CD4-positive, CD25-positive, alpha-beta regulatory T cell (primary cell): ENCODE results near the gene ORM2. TPM values are rescaled to one million over a fixed set of nuclear protein-coding genes. Genes with fewer than 3 reads are reported as not detected.

Experiments used
- ATAC-seq, 2 donors: fragments of 150-1000 bp; cut with Tn5 transposase; one replicate each; pipeline ENCODE4 v1.10.0; 2021; ENCODE audit warnings: low read depth in 2 of 2, moderate number of reproducible peaks in 2 of 2, moderate library complexity in 1 of 2
- DNase-seq, 3 donors: peaks; one replicate each; pipeline versions ENCODE4 v3.0.0 to v3.0.0-alpha.2; 2012 to 2022; ENCODE audit warnings: mixed read lengths in 1 of 3
- H3K27ac ChIP-seq: one replicate; pipeline ENCODE4 v1.7.0; 2013; ENCODE audit warnings: mild to moderate bottlenecking, low read length; ENCODE audit not compliant: insufficient read depth, poor library complexity, severe bottlenecking
- H3K27me3 ChIP-seq: one replicate; pipeline ENCODE4 v1.7.0; 2013; ENCODE audit warnings: low read length; ENCODE audit not compliant: control insufficient read depth, insufficient read depth
- H3K36me3 ChIP-seq: one replicate; pipeline ENCODE4 v1.7.0; 2013; ENCODE audit warnings: mild to moderate bottlenecking, low read length, moderate library complexity; ENCODE audit not compliant: control insufficient read depth, insufficient read depth
- H3K4me1 ChIP-seq: 2 replicates; pipeline ENCODE4 v1.7.0; 2013; ENCODE audit warnings: mild to moderate bottlenecking, low read length; ENCODE audit not compliant: insufficient read depth, control insufficient read depth, poor library complexity, severe bottlenecking
- H3K4me3 ChIP-seq: one replicate; pipeline ENCODE4 v1.7.0; 2013; ENCODE audit warnings: low read depth, mild to moderate bottlenecking, low read length, moderate library complexity
- H3K9me3 ChIP-seq, 2 experiments: 1 replicate in 1 of 2; 2 replicates in 1 of 2; pipeline ENCODE4 v1.7.0; 2013; ENCODE audit warnings: low read length in 2 of 2, mild to moderate bottlenecking in 1 of 2, moderate library complexity in 1 of 2; ENCODE audit not compliant: control insufficient read depth in 2 of 2
- H3K27ac Mint-ChIP-seq, 3 donors: one replicate each; pipeline ENCODE4 v1.8.0; 2020 to 2022; ENCODE audit warnings: mild to moderate bottlenecking in 3 of 3, mixed read lengths in 3 of 3, moderate library complexity in 2 of 3
- H3K27me3 Mint-ChIP-seq: one replicate; pipeline ENCODE4 v1.8.0; 2022; ENCODE audit warnings: mild to moderate bottlenecking, mixed read lengths
- H3K36me3 Mint-ChIP-seq: one replicate; pipeline ENCODE4 v1.8.0; 2020; ENCODE audit warnings: mixed read lengths
- H3K4me1 Mint-ChIP-seq, 4 donors: one replicate each; pipeline ENCODE4 v1.8.0; 2020 to 2022; ENCODE audit warnings: mixed read lengths in 4 of 4, mild to moderate bottlenecking in 1 of 4
- H3K4me3 Mint-ChIP-seq, 4 donors: one replicate each; pipeline ENCODE4 v1.8.0; 2020 to 2022; ENCODE audit warnings: mild to moderate bottlenecking in 4 of 4, mixed read lengths in 4 of 4, moderate library complexity in 3 of 4
- H3K9me3 Mint-ChIP-seq, 7 donors: one replicate each; pipeline ENCODE4 v1.8.0; 2020 to 2022; ENCODE audit warnings: mixed read lengths in 7 of 7, mild to moderate bottlenecking in 3 of 7, moderate library complexity in 2 of 7
- polyA plus RNA-seq, 4 donors: library from polyadenylated mRNA; unstranded; fragments of 300-500 nt; fragmentation: Illumina TruSeq; gene quantifications; one replicate each; pipeline ENCODE4 v1.2.3, GENCODE V29; 2021
- total RNA-seq: library from RNA; stranded (reverse); gene quantifications from one replicate; pipeline ENCODE4 v1.2.3, GENCODE V29; 2022

The ORM2 gene
- total and polyA plus RNA-seq, 5 donors from 2014 or later = not detected

DNA sequence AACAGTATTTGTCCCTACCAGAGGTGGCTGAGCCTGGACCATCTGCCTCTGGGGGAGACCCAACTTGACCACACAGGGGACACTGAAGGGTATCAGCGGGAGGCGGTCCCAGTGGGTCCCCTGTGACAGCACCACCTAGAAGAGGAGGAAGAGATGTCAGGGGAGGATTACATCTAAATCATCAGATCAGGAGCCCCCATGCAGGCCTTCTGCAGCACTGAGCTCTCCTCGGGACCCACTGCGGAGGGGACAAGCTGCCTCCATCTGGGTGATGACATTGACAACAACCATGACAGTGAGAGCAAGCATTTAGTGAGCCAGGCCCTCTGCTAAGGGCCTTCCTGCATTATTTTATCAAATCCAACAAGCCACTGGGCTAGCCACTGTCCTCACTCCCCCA lies 12.3 kb downstream of the ORM2 start:
- DNase-seq (no peak), ATAC-seq (no peak)
- Histone ChIP-seq H3K27me3 (no peaks in the 10 kb centered on the region), H3K36me3 (peaks cover 99% of the 10 kb centered on the region), H3K27ac (no peak overlapping the region), H3K9me3 (no peaks in the 10 kb centered on the region), H3K4me3 (no peak overlapping the region), H3K4me1 (no peaks in the 10 kb centered on the region)
- Mint-ChIP-seq H3K27me3 (peaks cover 4% of the 10 kb centered on the region), H3K4me3 (no peak overlapping the region), H3K27ac (peak overlapping the region in 1 of 3 donors; percentile 69), H3K4me1 (peaks cover 4 to 25% (median 8%) of the 10 kb centered on the region in 4 donors), H3K36me3 (peaks cover 57% of the 10 kb centered on the region), H3K9me3 (no peaks in the 10 kb centered on the region)

GRCh38 chr9:114342755-114343440 lies 13.2 kb downstream of the ORM2 start:
- Histone ChIP-seq H3K9me3 (no peaks in the 10 kb centered on the region), H3K4me3 (no peak overlapping the region), H3K4me1 (no peaks in the 10 kb centered on the region), H3K27ac (no peak overlapping the region), H3K27me3 (no peaks in the 10 kb centered on the region), H3K36me3 (peaks cover 98% of the 10 kb centered on the region)
- Mint-ChIP-seq H3K36me3 (peaks cover 49% of the 10 kb centered on the region), H3K27me3 (peaks cover 4% of the 10 kb centered on the region), H3K4me3 (no peak overlapping the region), H3K27ac (no peak overlapping the region), H3K4me1 (peaks cover 4 to 24% (median 8%) of the 10 kb centered on the region in 4 donors), H3K9me3 (no peaks in the 10 kb centered on the region)
- DNase-seq = no peak
- ATAC-seq = no peak

DNA sequence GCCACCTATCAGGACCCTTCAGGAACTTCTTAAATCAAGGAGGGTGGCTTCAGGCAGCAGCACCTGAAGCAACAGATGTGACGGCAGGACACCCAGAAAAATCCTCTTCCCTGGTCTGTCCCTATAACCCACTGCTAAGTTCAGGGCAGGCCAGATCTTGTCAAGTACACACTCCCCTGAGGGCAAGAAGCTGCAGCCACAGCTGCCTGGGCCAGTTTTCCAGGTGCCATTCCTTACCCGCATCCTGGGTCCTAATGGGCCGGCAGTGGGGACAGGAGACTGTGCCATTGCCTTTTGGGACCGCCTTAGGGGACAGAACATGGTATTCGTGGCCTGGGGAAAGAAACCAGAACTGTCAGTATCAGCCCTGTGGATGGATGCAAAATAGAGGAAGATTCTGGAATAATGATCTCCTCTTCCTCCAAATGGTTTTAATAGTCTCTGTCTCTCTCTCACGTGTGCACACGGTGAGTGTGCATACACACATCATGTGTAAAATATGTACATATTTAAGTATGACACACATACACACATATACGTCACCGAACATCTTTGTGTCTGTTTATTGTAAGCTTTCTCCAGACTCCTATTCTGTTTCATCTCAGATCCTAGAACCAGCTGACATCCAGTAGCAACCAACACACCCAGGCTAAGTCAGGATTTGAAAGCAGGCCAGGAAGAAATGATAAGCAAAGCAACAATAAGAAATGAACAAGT lies 14.0 kb downstream of the ORM2 start:
- Histone ChIP-seq H3K27me3 (no peaks in the 10 kb centered on the region), H3K9me3 (no peaks in the 10 kb centered on the region), H3K36me3 (peaks cover 98% of the 10 kb centered on the region), H3K4me3 (no peak overlapping the region), H3K27ac (no peak overlapping the region), H3K4me1 (peaks cover 5% of the 10 kb centered on the region)
- H3K4me1 Mint-ChIP-seq = peaks cover 4 to 31% (median 8%) of the 10 kb centered on the region in 4 donors
- peak overlapping the region in 2 of 3 donors; percentile 5 to 28 for H3K27ac Mint-ChIP-seq
- DNase-seq = no peak
- peaks cover 4% of the 10 kb centered on the region for H3K27me3 Mint-ChIP-seq
- peaks cover 53% of the 10 kb centered on the region for H3K36me3 Mint-ChIP-seq
- ATAC-seq = no peak
- H3K9me3 Mint-ChIP-seq = no peaks in the 10 kb centered on the region
- no peak overlapping the region for H3K4me3 Mint-ChIP-seq

GRCh38 chr9:114344188-114344566 lies 14.5 kb downstream of the ORM2 start:
- no peak for ATAC-seq
- H3K27me3 ChIP-seq = no peaks in the 10 kb centered on the region
- no peak overlapping the region for H3K27ac ChIP-seq
- no peaks in the 10 kb centered on the region for H3K9me3 Mint-ChIP-seq
- H3K36me3 Mint-ChIP-seq = peaks cover 52% of the 10 kb centered on the region
- H3K4me1 ChIP-seq = peaks cover 11% of the 10 kb centered on the region
- no peaks in the 10 kb centered on the region for H3K9me3 ChIP-seq
- no peak overlapping the region for H3K4me3 ChIP-seq
- no peak overlapping the region for H3K4me3 Mint-ChIP-seq
- no peak for DNase-seq
- H3K27me3 Mint-ChIP-seq = peaks cover 1% of the 10 kb centered on the region
- H3K36me3 ChIP-seq = peaks cover 98% of the 10 kb centered on the region
- H3K4me1 Mint-ChIP-seq = peaks cover under 1 to 32% (median 10%) of the 10 kb centered on the region in 4 donors
- peak overlapping the region; percentile 5 to 82 (median 28) for H3K27ac Mint-ChIP-seq

DNA sequence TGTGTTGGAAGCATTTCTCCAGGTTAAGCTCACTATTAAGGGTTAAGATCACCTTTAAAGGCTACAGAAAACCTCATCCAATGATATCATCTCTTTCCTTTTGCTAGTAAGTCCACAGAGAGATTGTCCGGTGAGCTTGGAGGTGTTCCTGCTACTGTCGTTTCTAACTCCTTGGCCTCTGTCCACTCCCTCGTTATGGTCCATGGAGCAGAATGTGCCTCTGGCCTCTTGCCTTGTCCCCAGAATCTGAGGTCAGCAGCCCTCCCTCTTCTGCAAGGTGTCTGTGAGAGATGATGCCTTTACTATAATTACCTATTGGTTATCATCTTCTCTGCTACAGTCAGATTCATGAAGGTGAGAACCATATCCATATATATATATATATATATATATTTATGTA lies 15.0 kb downstream of the ORM2 start:
- Mint-ChIP-seq H3K4me3 (no peak overlapping the region), H3K4me1 (peaks cover 3 to 37% (median 16%) of the 10 kb centered on the region in 4 donors), H3K27me3 (no peaks in the 10 kb centered on the region), H3K36me3 (peaks cover 52% of the 10 kb centered on the region), H3K27ac (peak overlapping the region in 2 of 3 donors; percentile 17 to 82), H3K9me3 (no peaks in the 10 kb centered on the region)
- no peaks in the 10 kb centered on the region for H3K9me3 ChIP-seq
- H3K27me3 ChIP-seq = no peaks in the 10 kb centered on the region
- H3K36me3 ChIP-seq = peaks cover 98% of the 10 kb centered on the region
- no peak overlapping the region for H3K27ac ChIP-seq
- no peak for ATAC-seq
- H3K4me3 ChIP-seq = no peak overlapping the region
- DNase-seq = no peak
- H3K4me1 ChIP-seq = peaks cover 16% of the 10 kb centered on the region

DNA sequence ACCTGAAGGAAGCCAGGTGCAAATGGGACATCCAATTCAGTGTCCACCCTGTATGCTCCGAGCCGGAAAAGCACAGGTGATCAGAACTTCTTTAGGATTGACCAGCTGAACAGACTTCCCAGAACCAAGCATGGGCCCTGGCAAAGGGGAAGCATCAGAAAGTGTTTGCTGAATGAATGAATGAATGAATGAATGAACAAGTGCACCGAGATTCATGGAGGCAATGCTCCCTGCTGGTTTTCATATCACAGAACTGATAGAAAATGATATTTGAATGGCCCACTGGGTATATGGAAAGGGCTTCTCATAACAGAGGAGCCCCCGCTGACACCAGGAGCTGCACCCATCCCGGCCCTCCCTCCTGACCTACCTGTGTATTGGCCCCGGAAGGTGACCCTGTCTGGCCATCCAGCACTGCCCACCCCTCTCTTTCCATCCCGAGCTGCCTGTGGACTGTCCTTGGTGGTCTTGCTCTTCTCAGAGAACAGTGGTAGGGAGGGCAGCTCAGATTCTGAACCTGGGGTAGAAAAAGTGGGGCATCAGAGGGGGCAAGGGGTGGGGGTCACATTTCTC lies 15.9 kb downstream of the ORM2 start:
- ATAC-seq (no peak), DNase-seq (no peak)
- H3K4me3 ChIP-seq = no peak overlapping the region
- H3K4me3 Mint-ChIP-seq = no peak overlapping the region
- H3K27ac ChIP-seq = no peak overlapping the region
- peaks cover 98% of the 10 kb centered on the region for H3K36me3 ChIP-seq
- H3K27me3 ChIP-seq = no peaks in the 10 kb centered on the region
- no peaks in the 10 kb centered on the region for H3K9me3 ChIP-seq
- peaks cover 6 to 46% (median 24%) of the 10 kb centered on the region in 4 donors for H3K4me1 Mint-ChIP-seq
- H3K27me3 Mint-ChIP-seq = no peaks in the 10 kb centered on the region
- H3K9me3 Mint-ChIP-seq = no peaks in the 10 kb centered on the region
- peak overlapping the region in 1 of 3 donors; percentile 17 for H3K27ac Mint-ChIP-seq
- H3K36me3 Mint-ChIP-seq = peaks cover 61% of the 10 kb centered on the region
- H3K4me1 ChIP-seq = peaks cover 25% of the 10 kb centered on the region

DNA sequence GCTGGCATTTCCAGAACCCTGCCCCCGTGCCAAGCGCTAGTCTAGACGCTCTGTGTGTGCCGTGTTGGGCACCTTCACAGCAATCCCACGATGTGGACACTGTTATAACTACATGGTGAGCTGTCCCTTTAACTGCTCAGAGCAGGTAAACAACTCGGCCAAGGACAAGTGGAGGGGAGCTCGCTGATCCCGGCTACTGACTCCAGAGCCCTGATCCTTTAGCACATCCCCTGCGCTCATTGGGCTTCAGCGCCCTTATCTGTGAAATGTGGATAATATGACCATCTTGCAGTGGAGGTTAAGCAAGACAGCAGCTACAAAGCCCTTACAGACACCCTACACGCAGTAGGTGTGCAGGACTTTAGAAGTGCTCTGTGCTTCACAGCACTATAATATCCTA lies 16.5 kb downstream of the ORM2 start:
- Histone ChIP-seq H3K36me3 (peaks cover 97% of the 10 kb centered on the region), H3K4me1 (peaks cover 28% of the 10 kb centered on the region), H3K27me3 (no peaks in the 10 kb centered on the region), H3K27ac (no peak overlapping the region), H3K4me3 (no peak overlapping the region), H3K9me3 (no peaks in the 10 kb centered on the region)
- no peak overlapping the region for H3K4me3 Mint-ChIP-seq
- no peak for DNase-seq
- no peak overlapping the region for H3K27ac Mint-ChIP-seq
- peaks cover 60% of the 10 kb centered on the region for H3K36me3 Mint-ChIP-seq
- no peak for ATAC-seq
- H3K27me3 Mint-ChIP-seq = no peaks in the 10 kb centered on the region
- no peaks in the 10 kb centered on the region for H3K9me3 Mint-ChIP-seq
- peaks cover 6 to 50% (median 27%) of the 10 kb centered on the region in 4 donors for H3K4me1 Mint-ChIP-seq
